GM12878 (cell line): ENCODE data around the gene MRPS18B. TPM values are rescaled to one million over a fixed set of nuclear protein-coding genes. Genes with fewer than 3 reads are reported as not detected.

ENCODE experiments used
- ATAC-seq: fragments of 200-7000 bp; cut with Tn5 transposase; 3 replicates; pipeline ENCODE4 v1.9.1; 2020; ENCODE audit warnings: mild to moderate bottlenecking, moderate library complexity
- BruUV-seq: library from RNA; stranded (reverse); fragments of 400-500 nt; replicated peaks from 2 replicates; lab custom pipeline; 2021; lab: Mats Ljungman, UMichigan
- CTCF ChIA-PET: fragments of 300-600 bp; sonication (Branson Sonifier 250); formaldehyde crosslinking; extraction: SDS; loops from one replicate; lab custom pipeline; 2021; ENCODE audit warnings: inconsistent platforms; lab: Yijun Ruan, JAX
- POLR2A ChIA-PET: fragments of 350-600 bp; formaldehyde crosslinking; extraction: SDS; loops from one replicate; lab custom pipeline; 2021; ENCODE audit warnings: inconsistent platforms; lab: Charles Lee
- RAD21 ChIA-PET: fragments of 300-600 bp; sonication (Branson Sonifier 250); formaldehyde crosslinking; loops from one replicate; lab custom pipeline; 2023; ENCODE audit warnings: antibody characterized with exemption; ENCODE audit not compliant: unreplicated experiment; lab: Charles Lee
- SMC1A ChIA-PET: fragments of 300-600 bp; sonication (Branson Sonifier 250); formaldehyde crosslinking; loops from one replicate; lab custom pipeline; 2023; ENCODE audit not compliant: unreplicated experiment, uncharacterized antibody; lab: Charles Lee
- DNase-seq: peaks from one replicate; pipeline ENCODE4 v3.0.0-alpha.2; 2011; ENCODE audit warnings: low read depth, low spot score
- FAIRE-seq: peaks from 3 replicates; lab custom pipeline; 2011; peaks lifted over from hg19 to GRCh38; lab: Jason Lieb, UNC
- H2AFZ ChIP-seq: 2 replicates; pipeline ENCODE4 v1.6.0; 2011; ENCODE audit warnings: low read depth, low read length, control low read depth; ENCODE audit not compliant: control insufficient read depth
- H3K27ac ChIP-seq: 2 replicates; pipeline ENCODE4 v1.5.1; 2011; ENCODE audit warnings: control low read depth; ENCODE audit not compliant: control insufficient read depth, insufficient read depth
- H3K27me3 ChIP-seq, 2 experiments: replicated peaks in 1 of 2; 2 replicates each; pipeline versions ENCODE4 v1.6.0 to v1.6.1; 2011; ENCODE audit warnings: low read length in 1 of 2; ENCODE audit not compliant: control insufficient read depth in 2 of 2, insufficient read depth in 2 of 2
- H3K36me3 ChIP-seq, 2 experiments: 2 replicates each; pipeline ENCODE4 v1.5.1; 2011; ENCODE audit warnings: low read length in 1 of 2; ENCODE audit not compliant: control insufficient read depth in 2 of 2, insufficient read depth in 2 of 2
- H3K4me1 ChIP-seq: 2 replicates; pipeline ENCODE4 v1.6.1; 2011; ENCODE audit warnings: mild to moderate bottlenecking, low read length, moderate library complexity, mixed read lengths; ENCODE audit not compliant: control insufficient read depth, insufficient read depth
- H3K4me2 ChIP-seq: 2 replicates; pipeline ENCODE4 v1.6.0; 2011; ENCODE audit warnings: control low read depth; ENCODE audit not compliant: control insufficient read depth, insufficient read depth
- H3K4me3 ChIP-seq: fragments of 200-600 bp; sonication (generic); 2 replicates; pipeline ENCODE4 v1.5.1; 2016
- H3K79me2 ChIP-seq: 2 replicates; pipeline ENCODE4 v1.6.0; 2011; ENCODE audit warnings: low read length; ENCODE audit not compliant: control insufficient read depth, insufficient read depth
- H3K9ac ChIP-seq: 2 replicates; pipeline ENCODE4 v1.8.0; 2011; ENCODE audit warnings: low read length, control low read depth, mixed read lengths; ENCODE audit not compliant: control insufficient read depth, insufficient read depth
- H3K9me3 ChIP-seq: replicated peaks from 3 replicates; pipeline ENCODE4 v1.5.1; 2011; ENCODE audit warnings: mild to moderate bottlenecking, low read length; ENCODE audit not compliant: control insufficient read depth, insufficient read depth
- H4K20me1 ChIP-seq: 2 replicates; pipeline ENCODE4 v1.6.0; 2011; ENCODE audit not compliant: control insufficient read depth, insufficient read depth
- CEBPB ChIP-seq, 2 experiments: fragments of 150-350 bp in 1 of 2; IDR thresholded peaks; 2 replicates each; pipeline ENCODE4 v1.6.1; 2012 to 2014; ENCODE audit warnings: low read depth in 2 of 2, low read length in 2 of 2, borderline replicate concordance in 1 of 2, inconsistent platforms in 1 of 2
- CEBPZ ChIP-seq: fragments of 150-350 bp; IDR thresholded peaks from 2 replicates; pipeline ENCODE4 v1.6.1; 2016; ENCODE audit warnings: low read depth, low read length
- ELK1 ChIP-seq: IDR thresholded peaks from 2 replicates; pipeline ENCODE4 v1.6.1; 2012; ENCODE audit warnings: low read depth, low read length, improper control_type of control experiment
- ETV6 ChIP-seq, 2 experiments: fragments of 450-650 bp in 1 of 2; IDR thresholded peaks in 1 of 2; conservative IDR thresholded peaks in 1 of 2; 2 replicates each; pipeline ENCODE4 v1.6.1; 2014; ENCODE audit warnings: antibody characterized with exemption in 1 of 2, borderline replicate concordance in 1 of 2, low read depth in 1 of 2, mild to moderate bottlenecking in 1 of 2, moderate library complexity in 1 of 2
- NR2C1 ChIP-seq: fragments of 450-650 bp; IDR thresholded peaks from 2 replicates; pipeline ENCODE4 v1.6.1; 2017; ENCODE audit warnings: antibody characterized with exemption, mild to moderate bottlenecking, moderate library complexity
- RAD21 ChIP-seq: IDR thresholded peaks from 2 replicates; pipeline ENCODE4 v1.6.1; 2011; ENCODE audit warnings: mild to moderate bottlenecking, low read depth, low read length, moderate library complexity; ENCODE audit not compliant: insufficient read depth
- SMAD5 ChIP-seq: IDR thresholded peaks from 2 replicates; pipeline ENCODE4 v1.6.1; 2016; ENCODE audit warnings: antibody characterized with exemption, low read depth
- TCF3 ChIP-seq: IDR thresholded peaks from 2 replicates; pipeline ENCODE4 v1.6.1; 2012; ENCODE audit warnings: low read depth, mild to moderate bottlenecking, low read length, borderline replicate concordance; ENCODE audit not compliant: insufficient read depth
- USF1 ChIP-seq: IDR thresholded peaks from 2 replicates; pipeline ENCODE4 v1.6.1; 2011; ENCODE audit warnings: borderline replicate concordance, low read depth, mild to moderate bottlenecking, moderate library complexity, mixed read lengths, low read length; ENCODE audit not compliant: insufficient read depth; ENCODE audit errors: extremely low read length
- ZBED1 ChIP-seq: IDR thresholded peaks from 2 replicates; pipeline ENCODE4 v1.6.1; 2016; ENCODE audit warnings: borderline replicate concordance
- ZNF384 ChIP-seq: IDR thresholded peaks from 2 replicates; pipeline ENCODE4 v1.6.1; 2012; ENCODE audit warnings: low read depth, mild to moderate bottlenecking, low read length, improper control_type of control experiment, borderline replicate concordance
- WGBS: methylation state at CpG from one replicate; pipeline ENCODE4 v1.1.6; 2016; ENCODE audit warnings: low lambda C conversion rate; ENCODE audit not compliant: insufficient replicate concordance, insufficient coverage; ENCODE audit errors: missing lambda C conversion rate; 5-methylcytosine and 5-hydroxymethylcytosine counted together
- in situ Hi-C: fragments of 300-500 bp; cut with MboI; formaldehyde crosslinking; loops from 9 replicates; pipeline ENCODE4 v1.14.3; 2018; ENCODE audit warnings: mixed read lengths
- intact Hi-C: fragments of 100-400 bp; cut with micrococcal nuclease; formaldehyde crosslinking; loops from one replicate; pipeline ENCODE4 v1.14.2; 2022; ENCODE audit not compliant: unreplicated experiment
- polyA plus RNA-seq, 11 experiments: library from polyadenylated mRNA; depleted of rRNA in 4 of 11; unstranded in 6 of 11; stranded (reverse) in 5 of 11; fragments of >200 nt; fragmentation: Nextera tagmentation in 4 of 11; fragmentation: Illumina TruSeq in 1 of 11; extraction: Ambion mirVana in 4 of 11; extraction: Trizol in 1 of 11; gene quantifications; 1 replicate in 1 of 11; 2 replicates in 10 of 11; pipeline versions ENCODE4 v1.2.1 to v1.2.3, GENCODE V29; 2011 to 2016; ENCODE audit warnings: inconsistent platforms in 2 of 11, missing spikeins in 2 of 11, low read depth in 1 of 11
- total RNA-seq, 4 experiments: library from RNA; depleted of rRNA in 3 of 4; stranded (reverse); fragments of >200 nt in 3 of 4; fragmentation: Illumina TruSeq in 1 of 4; extraction: Trizol in 1 of 4; gene quantifications; 2 replicates each; pipeline versions ENCODE4 v1.2.1 to v1.2.3, GENCODE V29; 2013 to 2021

The MRPS18B gene
- total and polyA plus RNA-seq, 10 of the 15 experiments (the other 5 are each of a cell fraction or from before 2014, with no cell fraction given): 80.9 to 259 (median 140) TPM

- TF ChIP-seq ZBED1 (no peak), USF1 (no peak), ELK1 (no peak), CEBPB (IDR thresholded peaks at IDR 0.05; ENCODE audit: borderline replicate concordance in 1 of 2, low read depth in 2 of 2, low read length in 2 of 2) (no peak), ETV6 (conservative IDR thresholded peaks at IDR 0.05 in 1 of 2, IDR thresholded peaks at IDR 0.05 in 1 of 2; ENCODE audit: borderline replicate concordance in 1 of 2, low read depth in 1 of 2) (no peak), RAD21 (no peak), NR2C1 (no peak), TCF3 (no peak), SMAD5 (no peak), CEBPZ (no peak), ZNF384 (no peak)
- ChIA-PET CTCF (interaction anchor here (0.8 to 1.5 kb wide), 5 partner anchors 90 to 187 kb away, joined by 3 to 7 read pairs (median 4); no protein-coding TSS in a partner anchor), RAD21 (no interaction called here), SMC1A (interaction anchor here (1.7 kb wide), 1 partner anchor 96 kb away, joined by 4 read pairs; no protein-coding TSS in a partner anchor), POLR2A (interaction anchor here (0.5 to 1.0 kb wide), 6 partner anchors 9 to 47 kb away, joined by 3 to 5 read pairs (median 4); partner anchors contain the start of gene MRPS18B)
- Histone ChIP-seq H3K4me3 (no peak overlapping the region), H3K27ac (no peak overlapping the region), H2AFZ (no peak overlapping the region), H3K36me3 (peaks cover 0 to 7% of the 10 kb centered on the region in 2 experiments; a peak in 2 of 4 replicates), H3K9ac (no peak overlapping the region), H4K20me1 (no peaks in the 10 kb centered on the region), H3K4me1 (no peaks in the 10 kb centered on the region), H3K27me3 (no peaks in the 10 kb centered on the region), H3K79me2 (no peaks in the 10 kb centered on the region), H3K9me3 (no peaks in the 10 kb centered on the region), H3K4me2 (no peak overlapping the region)
- no TSS peak for BruUV-seq
- ATAC-seq (no peak), FAIRE-seq (no peak), DNase-seq (no peak)
- in situ Hi-C loops (no loop called here), intact Hi-C loops (no loop called here)
- WGBS: 93% methylated on average over 1 of the region's 1 CpG
These were observed 23.4 kb downstream of the MRPS18B start for GRCh38 chr6:30641048-30641447.
